Peyer's patch (tissue), 4 donors: ENCODE data around the gene MAPK1. TPM values are rescaled to one million over a fixed set of nuclear protein-coding genes. Genes with fewer than 3 reads are reported as not detected.
"Not testable (repeated sequence)": the region's sequence is repeated elsewhere in the genome, so short reads cannot be mapped to it uniquely, and the experiment has no call there.

ENCODE experiments used
- DNase-seq, 3 donors: peaks; one replicate each; pipeline ENCODE4 v3.0.0-alpha.2; 2017 to 2019
- H3K27ac ChIP-seq, 4 donors: fragments of 200-600 bp; sonication (generic); one replicate each; pipeline ENCODE4 v1.5.1; 2016 to 2019
- H3K27me3 ChIP-seq, 2 donors: fragments of 200-600 bp; sonication (generic); one replicate each; pipeline ENCODE4 v1.5.1; 2019
- H3K36me3 ChIP-seq, 3 donors: fragments of 200-600 bp; sonication (generic); one replicate each; pipeline ENCODE4 v1.5.1; 2016 to 2019
- H3K4me1 ChIP-seq, 4 donors: fragments of 200-600 bp; sonication (generic); one replicate each; pipeline ENCODE4 v1.5.1; 2016 to 2019
- H3K4me3 ChIP-seq, 4 donors: fragments of 200-600 bp; sonication (generic); 1 replicate in 3 of 4; 2 replicates in 1 of 4; pipeline ENCODE4 v1.5.1; 2016 to 2019; ENCODE audit warnings: mild to moderate bottlenecking in 1 of 4
- H3K9me3 ChIP-seq, 4 donors: fragments of 200-600 bp; sonication (generic); one replicate each; pipeline ENCODE4 v1.5.1; 2016 to 2019; ENCODE audit warnings: mild to moderate bottlenecking in 1 of 4
- CTCF ChIP-seq, 6 experiments: fragments of 450-650 bp in 4 of 6; fragments of 200-600 bp in 2 of 6; sonication (generic) in 1 of 6; IDR thresholded peaks; one replicate each; pipeline ENCODE4 v1.5.1; 2017 to 2019; ENCODE audit warnings: antibody characterized with exemption in 6 of 6, mild to moderate bottlenecking in 3 of 6, moderate library complexity in 1 of 6
- POLR2A ChIP-seq, 2 donors: fragments of 450-650 bp; IDR thresholded peaks; one replicate each; pipeline ENCODE4 v1.5.1; 2017; ENCODE audit warnings: antibody characterized with exemption in 2 of 2, mild to moderate bottlenecking in 2 of 2, moderate library complexity in 2 of 2
- total RNA-seq, 4 donors: library from RNA; depleted of rRNA; stranded (reverse); fragments of >200 nt; gene quantifications; one replicate each; pipeline ENCODE4 v1.1.0, GENCODE V29; 2016

MAPK1 gene
- total RNA-seq, 4 donors from 2014 or later, result 38.9 to 49.5 (median 43.2) TPM

GRCh38 chr22:21791635-21792625 is 75.5 kb downstream of the MAPK1 start:
- Histone ChIP-seq H3K9me3 (no peaks in the 10 kb centered on the region), H3K36me3 (peaks cover 0 to 57% (median 0%) of the 10 kb centered on the region in 3 donors), H3K27me3 (no peaks in the 10 kb centered on the region), H3K4me3 (no peak overlapping the region), H3K27ac (no peak overlapping the region), H3K4me1 (no peaks in the 10 kb centered on the region)
- no peak for DNase-seq
- TF ChIP-seq CTCF (IDR thresholded peaks at IDR 0.05) (no peak), POLR2A (IDR thresholded peaks at IDR 0.05) (no peak)

GRCh38 chr22:21790849-21791610 is 76.4 kb downstream of the MAPK1 start:
- not testable (repeated sequence) for H3K9me3 ChIP-seq, H3K27me3 ChIP-seq, H3K4me3 ChIP-seq, H3K27ac ChIP-seq, H3K4me1 ChIP-seq, DNase-seq
- peaks cover 0 to 59% (median 0%) of the 10 kb centered on the region in 3 donors for H3K36me3 ChIP-seq

- TF ChIP-seq POLR2A (IDR thresholded peaks at IDR 0.05) (no peak), CTCF (IDR thresholded peaks at IDR 0.05) (no peak)
- Histone ChIP-seq H3K4me3 (no peak overlapping the region), H3K27me3 (no peaks in the 10 kb centered on the region), H3K36me3 (peaks cover 0 to 63% (median 0%) of the 10 kb centered on the region in 3 donors), H3K4me1 (no peaks in the 10 kb centered on the region), H3K9me3 (no peaks in the 10 kb centered on the region), H3K27ac (no peak overlapping the region)
- no peak for DNase-seq
Measured at GRCh38 chr22:21790359-21790758, 77.1 kb downstream of the MAPK1 start.

GRCh38 chr22:21787565-21787964 is 79.9 kb downstream of the MAPK1 start:
- not testable (repeated sequence) for H3K9me3 ChIP-seq, H3K27me3 ChIP-seq, H3K27ac ChIP-seq, H3K4me3 ChIP-seq, DNase-seq, H3K4me1 ChIP-seq
- peaks cover 0 to 78% (median 0%) of the 10 kb centered on the region in 3 donors for H3K36me3 ChIP-seq

GRCh38 chr22:21780259-21780658 is 87.2 kb downstream of the MAPK1 start:
- Histone ChIP-seq H3K27me3 (no peaks in the 10 kb centered on the region), H3K27ac (no peak overlapping the region), H3K36me3 (peaks cover 0 to 50% (median 0%) of the 10 kb centered on the region in 3 donors), H3K4me3 (no peak overlapping the region), H3K9me3 (no peaks in the 10 kb centered on the region), H3K4me1 (no peaks in the 10 kb centered on the region)
- no peak for DNase-seq
- TF ChIP-seq POLR2A (IDR thresholded peaks at IDR 0.05), result no peak
- TF ChIP-seq CTCF (IDR thresholded peaks at IDR 0.05), result no peak

- DNase-seq, result no peak
- H3K36me3 ChIP-seq, result peaks cover 0 to 42% (median 0%) of the 10 kb centered on the region in 3 donors
- H3K27ac ChIP-seq, result no peak overlapping the region
- no peak for TF ChIP-seq CTCF (IDR thresholded peaks at IDR 0.05)
- no peak for TF ChIP-seq POLR2A (IDR thresholded peaks at IDR 0.05)
- no peaks in the 10 kb centered on the region for H3K4me1 ChIP-seq
- no peaks in the 10 kb centered on the region for H3K27me3 ChIP-seq
- H3K9me3 ChIP-seq, result no peaks in the 10 kb centered on the region
- no peak overlapping the region for H3K4me3 ChIP-seq
Measured at GRCh38 chr22:21779444-21779843, 88.0 kb downstream of the MAPK1 start.
